Activated T-helper 1 cell treated with Interleukin-2 at 50 U/mL for 16 hours (primary cell): ENCODE results near the gene REM2.

Source experiments
- DNase-seq: peaks from one replicate; pipeline ENCODE4 v3.0.0-alpha.2; 2020; ENCODE audit warnings: low read depth

Gene REM2

GRCh38 chr14:22875003-22875747 lies 7.8 kb upstream of the REM2 start:
- DNase-seq: no peak

- DNase-seq: no peak
These were observed 7.2 kb upstream of the REM2 start for GRCh38 chr14:22875748-22876319.

- no peak for DNase-seq
These were observed 6.0 kb upstream of the REM2 start for GRCh38 chr14:22877000-22877501.

- no peak for DNase-seq
These were observed 4.5 kb upstream of the REM2 start for GRCh38 chr14:22878271-22879246.

GRCh38 chr14:22882064-22882463 lies 958 bp upstream of the REM2 start:
- no peak for DNase-seq

GRCh38 chr14:22882529-22883172 lies 371 bp upstream of the REM2 start:
- no peak for DNase-seq

- DNase-seq: no peak
These were observed 1.2 kb downstream of the REM2 start for GRCh38 chr14:22884076-22884737.

GRCh38 chr14:22884738-22885523 lies 1.9 kb downstream of the REM2 start:
- no peak for DNase-seq

- no peak for DNase-seq
These were observed 3.0 kb downstream of the REM2 start for GRCh38 chr14:22885975-22886374.

- DNase-seq: peak; percentile 75
These were observed 3.7 kb downstream of the REM2 start for GRCh38 chr14:22886500-22887259.

- peak; percentile 17 for DNase-seq
These were observed 4.4 kb downstream of the REM2 start for GRCh38 chr14:22887260-22887989.

GRCh38 chr14:22887990-22888378 lies 5.0 kb downstream of the REM2 start:
- DNase-seq: no peak

GRCh38 chr14:22888662-22889061 lies 5.6 kb downstream of the REM2 start:
- no peak for DNase-seq

- no peak for DNase-seq
These were observed 7.4 kb downstream of the REM2 start for GRCh38 chr14:22890416-22890815.

- DNase-seq: no peak
These were observed 9.5 kb downstream of the REM2 start for GRCh38 chr14:22892488-22892887.

GRCh38 chr14:22893706-22894105 lies 10.7 kb downstream of the REM2 start:
- DNase-seq: no peak

- no peak for DNase-seq
These were observed 12.4 kb downstream of the REM2 start for GRCh38 chr14:22895402-22895801.

- DNase-seq: no peak
These were observed 13.3 kb downstream of the REM2 start for GRCh38 chr14:22896356-22896755.

GRCh38 chr14:22896760-22897159 lies 13.7 kb downstream of the REM2 start:
- no peak for DNase-seq
